ENCODE data around the gene ANKRD34A. TPM values are rescaled to one million over a fixed set of nuclear protein-coding genes. Genes with fewer than 3 reads are reported as not detected.
A peak's percentile ranks its signal among the peaks of the same experiment; 100 is the strongest.

ANKRD34A gene
- total RNA-seq (0.76 TPM), polyA plus RNA-seq (ENCODE audit: insufficient read depth, low read depth, low replicate concordance) (0.37 TPM)
- long read RNA-seq, donor 1: 0 reads
- long read RNA-seq, donor 2: 0 reads
- long read RNA-seq, donor 3: 0 reads
- long read RNA-seq, donor 4: 0 reads
- long read RNA-seq, donor 5: 0 reads
- long read RNA-seq, donor 6: 0 reads
- long read RNA-seq, donor 7: 0 reads
- long read RNA-seq, donor 8, partial matches to known transcripts: 83 of 90 reads
- long read RNA-seq, donor 8, other reads (novel, unspliced or antisense): 7 of 90 reads
- long read RNA-seq, donor 9, partial matches to known transcripts: 38 of 52 reads
- long read RNA-seq, donor 9, other reads (novel, unspliced or antisense): 14 of 52 reads
- long read RNA-seq, donor 10, partial matches to known transcripts: 59 of 59 reads
- long read RNA-seq, donor 10, other reads (novel, unspliced or antisense): 0 of 59 reads

GRCh38 chr1:145964328-145965118 is at the start of gene ANKRD34A, which contains the start of gene POLR3GL:
TSS of gene ANKRD34A (minus strand) at chr1:145964575. CDS start at chr1:145961759, 2,816 bp downstream.
TSS of gene POLR3GL (plus strand) at chr1:145964690. CDS start at chr1:145974866, 10,176 bp downstream.
- TF ChIP-seq CTCF (IDR thresholded peaks at IDR 0.05; ENCODE audit: borderline replicate concordance, extremely low read depth, insufficient read depth): peak; percentile 1
- FAIRE-seq: peak; percentile 90
- H3K27ac ChIP-seq (ENCODE audit: low read depth in 2 of 2, low read length in 2 of 2): peak within 1 kb of the TSS; percentile 85 to 88
- H3K9ac ChIP-seq (ENCODE audit: low read length in 3 of 3): peak within 1 kb of the TSS; percentile 75 to 92 (median 83)
- intact Hi-C loops (cut with DNase I): loop anchor here (5.0 kb wide), 1 partner anchor 117 kb away; the partner anchor contains the start of gene NUDT17
- H3K36me3 ChIP-seq (ENCODE audit: control insufficient read depth in 2 of 3, insufficient read depth in 3 of 3, low read length in 3 of 3): no peaks in the 10 kb centered on the region
- DNase-seq: peak; percentile 95 to 99 (median 97)
- peaks cover 0 to 4% (median 0%) of the 10 kb centered on the region in 3 donors for H3K9me3 ChIP-seq (ENCODE audit: control insufficient read depth in 2 of 3, insufficient read depth in 1 of 3, low read length in 3 of 3)
- peaks cover 2 to 27% (median 8%) of the 10 kb centered on the region in 3 donors for H3K4me1 ChIP-seq (ENCODE audit: control insufficient read depth in 2 of 3, insufficient read depth in 2 of 3, low read depth in 1 of 3, low read length in 3 of 3)
- H3K27me3 ChIP-seq (ENCODE audit: control insufficient read depth, insufficient read depth, low read length): no peaks in the 10 kb centered on the region
- H3K4me3 ChIP-seq (ENCODE audit: low read length in 3 of 3): peak within 1 kb of the TSS; percentile 81 to 91 (median 85)

- H3K36me3 ChIP-seq (ENCODE audit: control insufficient read depth in 2 of 3, insufficient read depth in 3 of 3, low read length in 3 of 3): no peaks in the 10 kb centered on the region
- peaks cover 3% of the 10 kb centered on the region for H3K27me3 ChIP-seq (ENCODE audit: control insufficient read depth, insufficient read depth, low read length)
- intact Hi-C loops (cut with DNase I): loop anchor here (10.0 kb wide), 1 partner anchor 169 kb away; the partner anchor contains the start of gene NUDT17
- H3K9me3 ChIP-seq (ENCODE audit: control insufficient read depth in 2 of 3, insufficient read depth in 1 of 3, low read length in 3 of 3): no peaks in the 10 kb centered on the region
- no peak overlapping the region for H3K9ac ChIP-seq (ENCODE audit: low read length in 3 of 3)
- H3K4me3 ChIP-seq (ENCODE audit: low read length in 3 of 3): no peak overlapping the region
- no peak overlapping the region for H3K27ac ChIP-seq (ENCODE audit: low read depth in 2 of 2, low read length in 2 of 2)
- no peaks in the 10 kb centered on the region for H3K4me1 ChIP-seq (ENCODE audit: control insufficient read depth in 2 of 3, insufficient read depth in 2 of 3, low read depth in 1 of 3, low read length in 3 of 3)
- DNase-seq (peak in 1 of 5 donors; percentile 28), FAIRE-seq (no peak)
- TF ChIP-seq CTCF (IDR thresholded peaks at IDR 0.05; ENCODE audit: borderline replicate concordance, extremely low read depth, insufficient read depth): no peak
Observed at GRCh38 chr1:146013559-146013922, 49.2 kb upstream of the ANKRD34A start.

- intact Hi-C loops (cut with DNase I): loop anchor here (10.0 kb wide), 1 partner anchor 168 kb away; the partner anchor contains the start of gene NUDT17
- Histone ChIP-seq H3K9ac (ENCODE audit: low read length in 3 of 3) (no peak overlapping the region), H3K27ac (ENCODE audit: low read depth in 2 of 2, low read length in 2 of 2) (no peak overlapping the region), H3K27me3 (ENCODE audit: control insufficient read depth, insufficient read depth, low read length) (no peaks in the 10 kb centered on the region), H3K9me3 (ENCODE audit: control insufficient read depth in 2 of 3, insufficient read depth in 1 of 3, low read length in 3 of 3) (no peaks in the 10 kb centered on the region), H3K4me3 (ENCODE audit: low read length in 3 of 3) (no peak overlapping the region), H3K4me1 (ENCODE audit: control insufficient read depth in 2 of 3, insufficient read depth in 2 of 3, low read depth in 1 of 3, low read length in 3 of 3) (no peaks in the 10 kb centered on the region), H3K36me3 (ENCODE audit: control insufficient read depth in 2 of 3, insufficient read depth in 3 of 3, low read length in 3 of 3) (no peaks in the 10 kb centered on the region)
- DNase-seq (peak in 4 of 5 donors; percentile 19 to 87 (median 64)), FAIRE-seq (peak; percentile 93)
- peak; percentile 84 for TF ChIP-seq CTCF (IDR thresholded peaks at IDR 0.05; ENCODE audit: borderline replicate concordance, extremely low read depth, insufficient read depth)
Observed at GRCh38 chr1:146012703-146013558, 48.6 kb upstream of the ANKRD34A start.
